GM21390 (cell line): ENCODE measurements around the gene BARX2.

Experiments
- ATAC-seq: cut with Tn5 transposase; IDR thresholded peaks from one replicate; pipeline ENCODE4 v1.9.1; 2021; ENCODE audit not compliant: unreplicated experiment

The BARX2 gene

GRCh38 chr11:129435499-129436245 lies 60.0 kb downstream of the BARX2 start:
- no peak for ATAC-seq

GRCh38 chr11:129436573-129436972 lies 60.9 kb downstream of the BARX2 start:
- ATAC-seq, result no peak

GRCh38 chr11:129440028-129440713 lies 64.5 kb downstream of the BARX2 start:
- no peak for ATAC-seq

GRCh38 chr11:129442171-129442570 lies 66.5 kb downstream of the BARX2 start:
- no peak for ATAC-seq

- no peak for ATAC-seq
Measured at GRCh38 chr11:129443276-129443675, 67.6 kb downstream of the BARX2 start.

GRCh38 chr11:129444274-129444673 lies 68.6 kb downstream of the BARX2 start:
- no peak for ATAC-seq

GRCh38 chr11:129445226-129445625 lies 69.6 kb downstream of the BARX2 start:
- ATAC-seq, result no peak

GRCh38 chr11:129446572-129446971 lies 70.9 kb downstream of the BARX2 start:
- no peak for ATAC-seq

GRCh38 chr11:129447654-129448239 lies 72.1 kb downstream of the BARX2 start:
- ATAC-seq, result no peak

- no peak for ATAC-seq
Measured at GRCh38 chr11:129451524-129451923, 75.9 kb downstream of the BARX2 start.

- no peak for ATAC-seq
Measured at GRCh38 chr11:129453293-129453721, 77.7 kb downstream of the BARX2 start.

- ATAC-seq, result no peak
Measured at GRCh38 chr11:129455101-129455500, 79.5 kb downstream of the BARX2 start.

- ATAC-seq, result no peak
Measured at GRCh38 chr11:129455756-129456655, 80.4 kb downstream of the BARX2 start.

GRCh38 chr11:129457321-129457720 lies 81.7 kb downstream of the BARX2 start:
- ATAC-seq, result no peak

- ATAC-seq, result no peak
Measured at GRCh38 chr11:129458278-129458677, 82.6 kb downstream of the BARX2 start.

GRCh38 chr11:129458756-129459535 lies 83.3 kb downstream of the BARX2 start:
- no peak for ATAC-seq

- ATAC-seq, result no peak
Measured at GRCh38 chr11:129460714-129461113, 85.1 kb downstream of the BARX2 start.

- ATAC-seq, result no peak
Measured at GRCh38 chr11:129484068-129484467, 108.4 kb downstream of the BARX2 start.

- no peak for ATAC-seq
Measured at GRCh38 chr11:129489249-129489648, 113.6 kb downstream of the BARX2 start.

- ATAC-seq, result no peak
Measured at GRCh38 chr11:129490004-129490403, 114.4 kb downstream of the BARX2 start.
